ENCODE data around the gene CASQ2. TPM values are rescaled to one million over a fixed set of nuclear protein-coding genes. Genes with fewer than 3 reads are reported as not detected.

CASQ2 gene
- total and polyA plus RNA-seq, 2 of the 4 experiments (the other 2 are of a cell fraction), result not detected

DNA sequence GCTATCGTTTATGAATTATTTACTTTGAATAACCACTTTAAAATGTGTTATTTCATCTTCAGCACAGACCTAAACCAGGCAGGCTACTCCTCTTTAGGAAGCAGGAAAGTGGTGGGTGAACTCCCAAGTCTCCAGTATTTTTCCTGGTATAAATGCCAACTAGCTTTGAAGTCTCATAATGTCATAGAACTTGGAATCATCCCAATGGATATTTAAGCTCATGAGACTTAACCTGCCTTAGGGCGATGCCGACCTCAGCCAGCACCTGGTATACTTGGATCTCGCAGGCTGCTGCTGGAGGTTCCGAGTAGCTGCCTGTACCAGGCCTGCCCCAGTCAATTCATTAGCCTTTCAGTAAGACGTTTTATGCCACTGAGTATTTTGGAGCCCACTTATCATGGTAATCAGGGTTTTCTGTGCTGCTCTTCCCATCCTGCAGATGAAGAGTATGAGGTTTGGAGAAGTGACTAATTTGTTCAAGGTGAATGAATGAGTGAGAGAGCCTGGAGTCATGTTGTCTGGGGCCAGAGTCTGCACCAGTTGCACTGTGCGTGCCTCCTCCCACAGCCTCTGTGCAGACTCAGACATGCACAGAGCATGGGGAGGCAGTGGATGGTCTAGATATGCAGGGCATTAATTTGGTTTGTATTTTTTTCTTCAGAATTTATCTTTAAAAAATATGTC, 91.9 kb downstream of the CASQ2 start:
- TF ChIP-seq CEBPB (IDR thresholded peaks at IDR 0.05; ENCODE audit: low read depth, low read length) (no peak), SMC3 (IDR thresholded peaks at IDR 0.05; ENCODE audit: low read depth, low read length) (no peak), FOS (IDR thresholded peaks at IDR 0.05; ENCODE audit: low read depth, low read length) (no peak), MAFK (IDR thresholded peaks at IDR 0.05; ENCODE audit: low read depth, low read length) (no peak), NFE2L2 (IDR thresholded peaks at IDR 0.05; ENCODE audit: low read depth, low read length) (no peak), RAD21 (IDR thresholded peaks at IDR 0.05; ENCODE audit: low read length) (no peak)
- TF ChIP-seq, protein P1, sequence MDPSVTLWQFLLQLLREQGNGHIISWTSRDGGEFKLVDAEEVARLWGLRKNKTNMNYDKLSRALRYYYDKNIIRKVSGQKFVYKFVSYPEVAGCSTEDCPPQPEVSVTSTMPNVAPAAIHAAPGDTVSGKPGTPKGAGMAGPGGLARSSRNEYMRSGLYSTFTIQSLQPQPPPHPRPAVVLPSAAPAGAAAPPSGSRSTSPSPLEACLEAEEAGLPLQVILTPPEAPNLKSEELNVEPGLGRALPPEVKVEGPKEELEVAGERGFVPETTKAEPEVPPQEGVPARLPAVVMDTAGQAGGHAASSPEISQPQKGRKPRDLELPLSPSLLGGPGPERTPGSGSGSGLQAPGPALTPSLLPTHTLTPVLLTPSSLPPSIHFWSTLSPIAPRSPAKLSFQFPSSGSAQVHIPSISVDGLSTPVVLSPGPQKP (IDR thresholded peaks at IDR 0.05; ENCODE audit: borderline replicate concordance, low read depth, low read length), result no peak
- H3K4me3 ChIP-seq (ENCODE audit: insufficient read depth, low read depth, low read length), result no peak overlapping the region
- no peak overlapping the region for H3K4me2 ChIP-seq (ENCODE audit: low read depth, low read length)
- dilution Hi-C loops (cut with HindIII; ENCODE audit: low sequenced_read_pairs, unreplicated experiment) (no loop called here), in situ Hi-C loops (cut with MboI; ENCODE audit: low sequenced_read_pairs) (no loop called here), intact Hi-C loops (cut with micrococcal nuclease) (no loop called here)
- peaks cover 9% of the 10 kb centered on the region for H3K9me1 ChIP-seq (ENCODE audit: insufficient read depth, low read length)
- no peak overlapping the region for H2AFZ ChIP-seq (replicated peaks; ENCODE audit: low read length, poor library complexity)
- CTCF ChIA-PET, result no interaction called here
- H2BK15ac ChIP-seq (ENCODE audit: low read depth, low read length), result no peak overlapping the region
- H3K18ac ChIP-seq (ENCODE audit: low read depth, low read length), result no peak overlapping the region
- no peak overlapping the region for H3K56ac ChIP-seq (ENCODE audit: extremely low read depth, insufficient read depth, low read length)
- no peak overlapping the region for H2AK5ac ChIP-seq (ENCODE audit: low read depth, low read length)
- H3K23ac ChIP-seq (ENCODE audit: low read depth, low read length), result no peak overlapping the region
- no peaks in the 10 kb centered on the region for H4K20me1 ChIP-seq (ENCODE audit: insufficient read depth, low read length)
- H4K5ac ChIP-seq (ENCODE audit: low read depth, low read length), result no peak overlapping the region
- no peak for DNase-seq
- H3K9me3 ChIP-seq (ENCODE audit: control insufficient read depth, insufficient read depth, low read length), result no peaks in the 10 kb centered on the region
- no peak overlapping the region for H2BK20ac ChIP-seq (ENCODE audit: low read depth, low read length)
- ATAC-seq (ENCODE audit: low read depth), result no peak
- no peak overlapping the region for H3K4ac ChIP-seq (ENCODE audit: low read depth, low read length)
- no peaks in the 10 kb centered on the region for H3K36me3 ChIP-seq (ENCODE audit: control insufficient read depth, insufficient read depth, low read length)
- H2AK9ac ChIP-seq (replicated peaks; ENCODE audit: low read depth, low read length, poor library complexity), result no peak overlapping the region
- H4K91ac ChIP-seq (ENCODE audit: insufficient read depth, low read depth, low read length), result no peak overlapping the region
- no peak overlapping the region for H2BK5ac ChIP-seq (ENCODE audit: low read depth, low read length, poor library complexity, severe bottlenecking)
- H4K8ac ChIP-seq (ENCODE audit: low read depth in 2 of 2, low read length in 2 of 2), result no peak overlapping the region
- no peak overlapping the region for H3K27ac ChIP-seq (ENCODE audit: insufficient read depth, low read length)
- no TSS peak for BruUV-seq (replicated peaks)
- no peak overlapping the region for H3K14ac ChIP-seq (replicated peaks; ENCODE audit: low read depth, low read length)
- H3K9ac ChIP-seq (ENCODE audit: low read depth, low read length), result no peak overlapping the region
- H3K4me1 ChIP-seq (ENCODE audit: control insufficient read depth, insufficient read depth, low read length), result peaks cover 10% of the 10 kb centered on the region
- 100% methylated on average over 4 of the region's 7 CpGs; no CpG with 5 or more reads in 1 of the 2 experiments for WGBS, 2 experiments (ENCODE audit: extremely low coverage in 2 of 2, insufficient read length in 1 of 2)
- no peaks in the 10 kb centered on the region for H3K27me3 ChIP-seq (ENCODE audit: control insufficient read depth, insufficient read depth, low read length)
- no peak overlapping the region for H2BK120ac ChIP-seq (ENCODE audit: low read depth, low read length)
- POLR2A ChIA-PET (ENCODE audit: unreplicated experiment), result no interaction called here
- H3K79me1 ChIP-seq (ENCODE audit: low read depth in 1 of 2, low read length in 2 of 2), result peaks cover 0 to 23% of the 10 kb centered on the region in 2 experiments; a peak in 3 of 4 replicates

Measured in IMR-90 (cell line).